NAMALWA (cell line): ENCODE measurements around the gene CBX2.
A peak's percentile ranks its signal among the peaks of the same experiment; 100 is the strongest.

Experiments
- DNase-seq: peaks from one replicate; pipeline ENCODE4 v3.0.0-alpha.2; 2015; ENCODE audit warnings: low spot score

The CBX2 gene

GRCh38 chr17:79777894-79778503 lies at the start of gene CBX2:
Gene CBX2, plus strand, starts transcription at chr17:79778148. Its CDS starts 88 bp downstream, at chr17:79778236.
- DNase-seq = peak; percentile 72

DNA sequence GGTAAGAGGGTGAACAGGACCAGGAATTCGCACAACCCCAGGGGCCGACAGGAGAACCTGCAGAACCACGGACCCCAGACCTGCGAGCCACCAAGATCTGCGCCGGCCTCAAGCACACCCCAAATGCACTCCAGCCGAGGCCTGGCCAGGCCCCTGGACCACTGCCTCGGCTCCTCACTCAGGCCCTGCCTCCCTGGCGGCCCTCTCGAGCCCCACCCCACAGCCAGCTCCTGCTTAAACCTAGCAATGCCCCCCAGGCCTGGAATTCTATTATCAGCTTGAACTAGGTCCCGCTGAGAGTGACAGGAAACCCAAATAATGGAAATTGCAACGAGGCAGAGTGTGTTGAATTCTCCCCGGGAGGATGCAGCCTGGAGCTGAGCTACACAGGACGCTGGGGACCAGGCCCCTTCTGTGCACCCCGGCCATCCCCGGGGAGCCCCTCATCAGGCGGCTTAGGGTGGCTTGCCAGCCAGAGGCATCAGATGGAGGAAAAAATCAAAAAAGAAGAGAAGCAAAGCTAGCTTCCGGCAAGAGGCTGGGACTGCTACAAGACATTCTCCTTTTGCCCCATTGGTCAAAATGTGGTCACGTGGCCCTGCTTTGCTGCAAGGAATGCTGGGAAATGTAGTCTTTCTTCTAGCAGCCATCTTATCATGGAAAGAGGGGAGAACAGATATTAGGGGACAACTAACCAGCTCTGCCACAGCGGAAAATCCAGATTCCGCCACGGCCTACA lies 49.6 kb upstream of the CBX2 start:
- peak; percentile 95 for DNase-seq

DNA sequence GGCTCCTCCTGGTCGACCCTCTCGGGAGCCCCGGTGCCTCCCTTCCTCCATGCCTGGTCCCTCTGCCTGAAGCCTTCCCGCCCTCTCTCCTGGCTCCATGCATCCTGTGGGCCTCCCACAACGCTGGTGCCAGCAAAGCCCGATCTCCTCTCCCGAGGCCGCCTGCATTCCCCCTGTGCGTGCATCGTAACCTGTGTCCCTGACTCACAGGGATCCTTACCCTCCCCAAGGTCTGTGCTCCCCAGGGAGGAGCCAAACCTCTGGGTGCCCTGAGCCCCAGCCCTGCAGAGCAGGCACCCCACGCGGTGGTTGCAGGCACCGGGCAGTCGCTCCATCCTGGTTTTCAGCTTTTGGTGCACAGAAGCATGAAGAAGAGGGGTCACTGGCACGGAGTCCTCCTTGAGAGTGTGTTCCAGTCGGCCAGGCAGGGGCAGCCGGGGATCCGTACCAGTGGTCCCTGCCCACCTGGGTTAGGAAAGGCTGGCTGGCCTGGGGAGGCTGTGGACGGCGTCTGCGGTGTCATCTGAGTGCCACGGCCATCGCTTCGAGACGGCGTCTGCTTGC lies 49.0 kb upstream of the CBX2 start:
- no peak for DNase-seq

DNA sequence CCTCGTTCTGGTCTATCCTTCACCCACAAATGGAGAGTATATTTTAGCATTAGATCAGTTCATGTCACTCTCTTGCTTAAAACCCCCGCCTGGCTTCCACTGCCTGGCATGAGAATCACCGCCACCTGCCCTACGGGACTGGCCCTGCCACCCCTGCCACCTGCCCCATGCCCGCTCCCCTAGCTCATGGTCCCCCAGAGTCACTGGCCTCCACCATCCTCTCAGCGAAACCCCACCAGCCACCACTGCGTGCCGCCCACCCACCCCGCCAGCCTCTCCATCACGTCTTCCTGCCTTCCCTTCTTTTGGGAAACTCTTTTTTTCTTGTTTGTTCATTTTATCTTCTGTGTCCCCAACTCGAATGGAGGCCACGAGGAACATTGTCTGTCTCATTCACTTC lies 48.2 kb upstream of the CBX2 start:
- DNase-seq = no peak

GRCh38 chr17:79730437-79730768 lies 47.5 kb upstream of the CBX2 start:
- no peak for DNase-seq

- no peak for DNase-seq
Observed at GRCh38 chr17:79730769-79731483, 47.0 kb upstream of the CBX2 start, which contains the start of gene ENPP7. Gene ENPP7, plus strand, starts transcription at chr17:79730943. Its CDS starts 197 bp downstream, at chr17:79731140.

- DNase-seq = peak; percentile 27
Observed at GRCh38 chr17:79732254-79732653, 45.7 kb upstream of the CBX2 start.

DNA sequence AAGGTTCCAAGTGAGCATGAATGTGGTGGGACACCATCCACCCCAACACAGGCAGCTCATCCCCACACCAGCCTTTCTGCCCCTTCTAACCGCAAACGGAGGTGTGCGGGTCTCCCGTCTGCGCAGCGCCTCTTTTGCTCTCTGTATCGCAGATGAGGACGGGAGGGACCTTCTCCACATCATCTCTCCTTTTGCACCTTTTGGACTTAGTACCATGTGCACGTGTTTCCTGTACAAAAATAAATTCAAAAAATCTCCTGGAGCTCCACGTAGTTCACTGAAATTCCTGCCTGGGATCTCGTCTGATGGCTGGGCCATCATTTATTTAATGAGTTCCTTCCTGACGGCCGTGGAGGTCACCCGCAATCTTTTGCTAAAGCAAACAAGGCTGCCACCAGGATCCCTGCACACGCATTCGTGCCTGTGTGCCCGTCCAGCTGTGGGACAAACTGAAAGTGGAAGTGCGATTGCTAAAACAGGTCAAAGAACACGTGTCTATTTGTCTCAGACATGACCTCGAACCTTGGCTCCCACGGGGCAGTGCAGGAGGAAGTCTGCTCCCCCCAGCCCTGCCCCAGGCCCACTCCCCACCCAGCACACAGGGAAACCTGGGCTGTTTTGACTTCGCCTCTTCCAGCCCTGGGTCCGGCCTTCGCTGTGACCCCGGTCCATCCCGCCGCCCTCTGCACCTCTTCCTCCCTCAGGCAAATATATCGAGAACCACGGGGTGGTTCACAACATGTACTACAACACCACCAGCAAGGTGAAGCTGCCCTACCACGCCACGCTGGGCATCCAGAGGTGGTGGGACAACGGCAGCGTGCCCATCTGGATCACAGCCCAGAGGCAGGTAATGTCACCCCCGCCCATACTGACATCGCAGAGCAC lies 44.9 kb upstream of the CBX2 start:
- DNase-seq = peak; percentile 81

DNA sequence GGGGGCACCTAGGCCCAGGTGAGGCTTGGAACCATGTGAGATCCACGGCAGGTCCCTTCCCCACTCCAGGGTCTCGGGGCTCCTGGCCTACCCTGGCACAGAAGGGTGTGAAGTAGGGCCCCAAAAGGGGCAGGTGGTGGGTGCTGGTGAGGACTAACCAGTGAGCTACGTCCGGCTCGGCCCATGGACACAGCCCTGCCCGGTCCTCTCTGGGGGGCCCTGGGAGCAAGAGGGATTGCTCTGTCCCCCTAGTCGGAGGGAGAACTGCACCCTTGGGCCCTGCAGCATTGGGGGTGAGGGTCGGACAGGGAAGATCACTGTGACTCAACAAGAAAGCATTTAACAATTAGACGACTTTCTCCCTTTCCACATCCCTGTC lies 44.3 kb upstream of the CBX2 start:
- DNase-seq = no peak

GRCh38 chr17:79735096-79735495 lies 42.9 kb upstream of the CBX2 start:
- no peak for DNase-seq

- DNase-seq = no peak
Observed at GRCh38 chr17:79737046-79737921, 40.7 kb upstream of the CBX2 start.

- DNase-seq = no peak
Observed at GRCh38 chr17:79737922-79738578, 39.9 kb upstream of the CBX2 start.

GRCh38 chr17:79738643-79739042 lies 39.3 kb upstream of the CBX2 start:
- no peak for DNase-seq

DNA sequence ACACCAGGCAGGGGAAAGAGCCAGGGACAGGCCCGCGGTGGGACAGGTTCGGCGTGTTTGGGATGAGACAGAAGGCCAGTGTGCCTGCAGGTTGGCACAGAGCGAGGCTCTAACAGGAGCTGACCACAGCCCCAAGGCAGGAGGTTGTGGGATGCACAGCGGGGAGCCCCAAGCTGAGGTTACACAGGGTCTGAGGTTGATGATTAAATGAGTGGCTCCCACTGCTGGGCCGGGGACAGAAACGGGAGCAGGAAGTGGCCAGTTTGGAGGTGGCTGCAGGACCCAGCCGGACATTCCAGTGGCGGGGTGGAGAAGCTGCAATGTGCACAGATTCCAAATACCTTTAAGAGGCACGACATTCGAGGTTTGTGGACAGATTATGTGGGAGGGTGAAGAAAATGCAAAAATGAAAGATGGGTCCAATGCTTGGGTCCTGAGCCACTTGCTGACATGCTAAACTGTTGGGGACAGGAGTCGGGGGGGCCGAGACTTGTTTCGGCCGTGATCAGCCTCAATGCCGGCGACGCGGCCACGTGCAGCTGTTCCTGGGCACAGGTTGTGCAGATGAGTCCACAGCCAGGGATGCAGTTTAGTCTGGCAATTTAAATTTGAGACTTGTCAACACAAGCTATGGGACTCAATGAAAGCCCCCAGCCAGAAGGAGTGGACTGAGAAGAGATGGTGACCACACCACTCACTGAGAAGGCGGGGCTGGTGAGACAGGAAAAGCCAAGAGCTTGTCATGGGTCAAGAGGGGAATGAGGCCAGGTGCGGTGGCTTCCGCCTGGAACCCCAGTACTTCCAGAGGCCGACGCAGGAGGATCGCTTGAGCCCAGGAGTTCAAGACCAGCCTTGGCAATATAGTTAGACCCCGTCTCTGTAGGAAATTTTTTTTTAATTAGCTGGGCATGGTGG lies 38.5 kb upstream of the CBX2 start:
- no peak for DNase-seq

- DNase-seq = no peak
Observed at GRCh38 chr17:79740413-79740812, 37.5 kb upstream of the CBX2 start.

GRCh38 chr17:79741401-79741750 lies 36.6 kb upstream of the CBX2 start:
- DNase-seq = no peak

GRCh38 chr17:79741751-79742588 lies 36.0 kb upstream of the CBX2 start:
- DNase-seq = peak; percentile 80

- DNase-seq = no peak
Observed at GRCh38 chr17:79742589-79742918, 35.4 kb upstream of the CBX2 start.
